NCI-H524 (cell line): ENCODE results near the gene ENTPD2.
"Not testable (repeated sequence)": the region's sequence is repeated elsewhere in the genome, so short reads cannot be mapped to it uniquely, and the experiment has no call there.

Experiments
- DNase-seq, 2 experiments: peaks; one replicate each; lab custom pipeline; 2025; lab: John Stamatoyannopoulos, UW

Gene ENTPD2

GRCh38 chr9:137015976-137016375, 37.9 kb downstream of the ENTPD2 start:
- DNase-seq = no peak

- no peak for DNase-seq
Measured at GRCh38 chr9:137015540-137015930, 38.3 kb downstream of the ENTPD2 start.

GRCh38 chr9:137014776-137015539, 38.9 kb downstream of the ENTPD2 start:
- DNase-seq = no peak

GRCh38 chr9:137014166-137014565, 39.7 kb downstream of the ENTPD2 start:
- no peak for DNase-seq

GRCh38 chr9:137013571-137013940, 40.3 kb downstream of the ENTPD2 start:
- no peak for DNase-seq

GRCh38 chr9:137012694-137013570, 40.9 kb downstream of the ENTPD2 start:
- no peak for DNase-seq

GRCh38 chr9:137011907-137012675, 41.8 kb downstream of the ENTPD2 start:
- DNase-seq = no peak

- no peak for DNase-seq
Measured at GRCh38 chr9:137011156-137011555, 42.7 kb downstream of the ENTPD2 start.

GRCh38 chr9:137009938-137010732, 43.7 kb downstream of the ENTPD2 start:
- DNase-seq = no peak

GRCh38 chr9:137009217-137009616, 44.6 kb downstream of the ENTPD2 start:
- no peak for DNase-seq

- no peak for DNase-seq
Measured at GRCh38 chr9:137008312-137008711, 45.5 kb downstream of the ENTPD2 start.

GRCh38 chr9:137007816-137008270, 46.0 kb downstream of the ENTPD2 start:
- DNase-seq = no peak

GRCh38 chr9:137007108-137007815, 46.6 kb downstream of the ENTPD2 start:
- DNase-seq = no peak

GRCh38 chr9:137006116-137007003, 47.5 kb downstream of the ENTPD2 start:
- DNase-seq = no peak

GRCh38 chr9:137004285-137004684, 49.6 kb downstream of the ENTPD2 start:
- not testable (repeated sequence) for DNase-seq

- no peak for DNase-seq
Measured at GRCh38 chr9:137002646-137003041, 51.2 kb downstream of the ENTPD2 start.

GRCh38 chr9:137001857-137002645, 51.8 kb downstream of the ENTPD2 start:
- no peak for DNase-seq

- DNase-seq = no peak
Measured at GRCh38 chr9:137000177-137000930, 53.5 kb downstream of the ENTPD2 start.
